ENCODE results near the gene TSPAN31. TPM values are rescaled to one million over a fixed set of nuclear protein-coding genes. Genes with fewer than 3 reads are reported as not detected.

The TSPAN31 gene
- total and polyA plus RNA-seq, 2 of the 8 experiments (the other 6 are each of a cell fraction or from before 2014, with no cell fraction given): 15.8 to 31.4 TPM

- no peak for DNase-seq (ENCODE audit: low read depth in 1 of 2, low spot score in 2 of 2)
- Histone ChIP-seq H3K79me1 (ENCODE audit: low read depth, low read length) (no peaks in the 10 kb centered on the region; the same call in 1 of the 2 replicates), H4K20me1 (replicated peaks in 1 of 2; ENCODE audit: control insufficient read depth in 1 of 2, insufficient read depth in 2 of 2, low read length in 2 of 2) (no peaks in the 10 kb centered on the region), H2AK5ac (ENCODE audit: low read depth, low read length) (no peak overlapping the region), H3K18ac (ENCODE audit: extremely low read depth, low read length) (no peak overlapping the region), H4K91ac (replicated peaks; ENCODE audit: insufficient read length, low read length) (no peak overlapping the region), H2BK12ac (ENCODE audit: low read depth, low read length) (no peak overlapping the region), H3K4me1 (replicated peaks in 1 of 4; ENCODE audit: control insufficient read depth in 3 of 4, insufficient read depth in 4 of 4, low read length in 3 of 4) (peaks cover 0 to 3% (median 1%) of the 10 kb centered on the region in 4 experiments; a peak in 2 of 7 replicates), H3K79me2 (ENCODE audit: control insufficient read depth in 1 of 2, insufficient read depth in 2 of 2, low read length in 2 of 2) (0 out of 4 replicates have a peak, but pooled peaks cover 0 to 6% of the 10 kb centered on the region in 2 experiments), H3K56ac (replicated peaks; ENCODE audit: insufficient read length, low read depth, low read length) (no peak overlapping the region), H4K8ac (ENCODE audit: extremely low read depth, insufficient read depth, low read length) (no peak overlapping the region), H4K5ac (ENCODE audit: insufficient read length, low read depth, low read length) (no peak overlapping the region), H3K14ac (ENCODE audit: insufficient read length) (no peak overlapping the region), H2BK20ac (ENCODE audit: low read length) (no peak overlapping the region), H2BK15ac (ENCODE audit: low read length) (no peak overlapping the region), H3K4me3 (ENCODE audit: extremely low read depth in 1 of 4, insufficient read depth in 2 of 4, low read depth in 3 of 4, low read length in 4 of 4) (no peak overlapping the region), H2BK120ac (replicated peaks; ENCODE audit: low read depth, low read length) (no peak overlapping the region), H3K27ac (ENCODE audit: low read depth, low read length) (no peak overlapping the region), H3K9ac (replicated peaks in 1 of 4; ENCODE audit: extremely low read depth in 1 of 4, low read depth in 3 of 4, low read length in 3 of 4) (no peak overlapping the region), H2AFZ (ENCODE audit: low read length) (no peak overlapping the region), H3K23ac (ENCODE audit: insufficient read length) (no peak overlapping the region), H3K4ac (replicated peaks; ENCODE audit: insufficient read length, low read depth, low read length) (no peak overlapping the region), H3K23me2 (ENCODE audit: low read depth, low read length) (peaks cover 12% of the 10 kb centered on the region; the same call in 1 of the 2 replicates), H3K27me3 (replicated peaks in 1 of 4; ENCODE audit: control insufficient read depth in 3 of 4, extremely low read depth in 1 of 4, insufficient read depth in 3 of 4, low read length in 3 of 4) (peaks cover 0 to 4% (median 1%) of the 10 kb centered on the region in 4 experiments; a peak in 2 of 7 replicates), H2BK5ac (ENCODE audit: low read depth, low read length) (no peak overlapping the region), H3K36me3 (ENCODE audit: control insufficient read depth in 2 of 4, insufficient read depth in 4 of 4, low read length in 3 of 4) (peaks cover 0 to under 1% (median 0%) of the 10 kb centered on the region in 4 experiments; a peak in 3 of 8 replicates), H3K4me2 (ENCODE audit: insufficient read depth in 1 of 2, low read depth in 2 of 2, low read length in 2 of 2) (no peak overlapping the region), H3K9me3 (ENCODE audit: insufficient read depth in 2 of 2, low read depth in 1 of 2, low read length in 1 of 2) (no peaks in the 10 kb centered on the region)
- TF ChIP-seq BCL11A (IDR thresholded peaks at IDR 0.05; ENCODE audit: low read depth in 2 of 2, low read length in 2 of 2): no peak
- peak in 1 of 3 experiments; percentile 29; a peak in 2 of 4 replicates for TF ChIP-seq CTCF (IDR thresholded peaks at IDR 0.05; ENCODE audit: control extremely low read depth in 1 of 3, insufficient read depth in 1 of 3, low read depth in 1 of 3, low read length in 3 of 3)
- ChIA-PET POLR2A (ENCODE audit: partially characterized antibody) (interaction anchor here (1.1 to 1.8 kb wide), 3 partner anchors 9 to 19 kb away, joined by 3 to 4 read pairs (median 3); partner anchors contain the start of gene CYP27B1), CTCF (ENCODE audit: partially characterized antibody) (interaction anchor here (0.6 to 4.5 kb wide), 10 partner anchors 8 to 153 kb away, joined by 3 to 28 read pairs (median 4); partner anchors contain the start of gene CYP27B1)
- 79% methylated on average over 4 of the region's 4 CpGs; no CpG with 5 or more reads in 1 of the 2 experiments for WGBS, 2 experiments (ENCODE audit: extremely low coverage in 1 of 2, insufficient coverage in 1 of 2, insufficient read length in 1 of 2, insufficient replicate concordance in 2 of 2, low coverage in 1 of 2, low lambda C conversion rate in 2 of 2, missing lambda C conversion rate in 1 of 2)
- FAIRE-seq: no peak
These were observed 30.9 kb downstream of the TSPAN31 start for GRCh38 chr12:57775563-57776246.

Data from H1 (cell line).